ENCODE measurements around the gene CEACAM3.
"Not testable (repeated sequence)": the region's sequence is repeated elsewhere in the genome, so short reads cannot be mapped to it uniquely, and the experiment has no call there.

- not testable (repeated sequence) for TF ChIP-seq CTCF, POLR2A (IDR thresholded peaks at IDR 0.05)
Measured at GRCh38 chr19:41788518-41788917, 7.9 kb upstream of the CEACAM3 start.

Data from Peyer's patch (tissue), 4 donors.